Omental fat pad (tissue), 4 donors: ENCODE results near the gene BNIP3. TPM values are rescaled to one million over a fixed set of nuclear protein-coding genes. Genes with fewer than 3 reads are reported as not detected.

Experiments
- ATAC-seq: fragments of 150-250 bp; one replicate; pipeline ENCODE4 v1.9.1; 2016; ENCODE audit warnings: mild to moderate bottlenecking, moderate library complexity; ENCODE audit not compliant: low FRiP score
- DNase-seq: peaks from one replicate; pipeline ENCODE4 v3.0.0-alpha.2; 2019; ENCODE audit warnings: low spot score
- total RNA-seq, 4 donors: library from RNA; depleted of rRNA; stranded (reverse); fragments of >200 nt; gene quantifications; one replicate each; pipeline ENCODE4 v1.1.0, GENCODE V29; 2016
- TF ChIP-seq, protein P1 (sequence below), 3 donors: fragments of 450-650 bp; IDR thresholded peaks; one replicate each; pipeline ENCODE4 v1.5.1; 2016 to 2017; ENCODE audit warnings: antibody characterized with exemption in 3 of 3, mild to moderate bottlenecking in 3 of 3, moderate library complexity in 2 of 3

The BNIP3 gene, protein sequence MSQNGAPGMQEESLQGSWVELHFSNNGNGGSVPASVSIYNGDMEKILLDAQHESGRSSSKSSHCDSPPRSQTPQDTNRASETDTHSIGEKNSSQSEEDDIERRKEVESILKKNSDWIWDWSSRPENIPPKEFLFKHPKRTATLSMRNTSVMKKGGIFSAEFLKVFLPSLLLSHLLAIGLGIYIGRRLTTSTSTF
- 100 to 1,000 TPM in 3 of 4 donors, 10 to 100 TPM in 1; 66.3 to 192 (median 149) TPM for total RNA-seq

DNA sequence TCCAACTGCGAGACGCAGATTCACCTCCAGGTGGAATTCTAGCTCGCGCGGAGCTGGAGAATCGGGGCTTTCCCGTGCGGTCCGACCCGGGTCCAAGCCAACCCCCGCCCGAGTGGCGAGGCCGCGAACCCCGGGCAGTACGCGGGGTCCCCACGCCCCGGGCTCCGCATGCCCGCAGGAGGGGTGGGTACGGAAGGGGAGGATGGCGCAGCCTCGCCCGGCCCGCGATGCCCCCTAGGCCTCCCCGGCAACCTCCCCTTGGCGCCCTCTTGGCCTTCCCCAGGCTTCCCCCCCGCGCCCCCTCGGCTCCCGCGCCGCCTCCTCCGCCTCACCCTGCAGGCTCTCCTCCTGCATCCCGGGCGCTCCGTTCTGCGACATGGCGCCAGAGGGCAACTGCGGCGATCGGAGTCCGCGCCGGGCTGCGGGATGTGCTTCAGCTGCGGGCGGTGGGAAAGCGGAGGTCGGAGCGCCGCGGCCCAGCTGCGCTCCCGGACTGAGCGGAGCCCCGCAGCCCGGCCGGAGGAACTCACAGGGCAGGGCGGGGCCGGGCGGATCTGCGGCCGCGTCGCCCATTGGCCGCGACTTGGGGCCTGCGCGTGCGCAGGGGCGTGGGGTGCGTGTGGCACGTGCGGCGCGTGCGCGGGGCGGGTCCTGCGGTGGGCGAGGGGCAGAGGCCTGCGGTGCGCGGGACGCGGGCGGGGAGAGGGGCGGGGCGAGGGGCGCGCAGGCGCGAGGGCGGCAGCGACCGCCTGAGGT lies at the start of gene BNIP3:
BNIP3 (minus strand) TSS at position 495 of the 756 bp plus-strand sequence; CDS start at position 378, 117 bp downstream.
- DNase-seq: peak; percentile 79
- TF ChIP-seq, protein P1, sequence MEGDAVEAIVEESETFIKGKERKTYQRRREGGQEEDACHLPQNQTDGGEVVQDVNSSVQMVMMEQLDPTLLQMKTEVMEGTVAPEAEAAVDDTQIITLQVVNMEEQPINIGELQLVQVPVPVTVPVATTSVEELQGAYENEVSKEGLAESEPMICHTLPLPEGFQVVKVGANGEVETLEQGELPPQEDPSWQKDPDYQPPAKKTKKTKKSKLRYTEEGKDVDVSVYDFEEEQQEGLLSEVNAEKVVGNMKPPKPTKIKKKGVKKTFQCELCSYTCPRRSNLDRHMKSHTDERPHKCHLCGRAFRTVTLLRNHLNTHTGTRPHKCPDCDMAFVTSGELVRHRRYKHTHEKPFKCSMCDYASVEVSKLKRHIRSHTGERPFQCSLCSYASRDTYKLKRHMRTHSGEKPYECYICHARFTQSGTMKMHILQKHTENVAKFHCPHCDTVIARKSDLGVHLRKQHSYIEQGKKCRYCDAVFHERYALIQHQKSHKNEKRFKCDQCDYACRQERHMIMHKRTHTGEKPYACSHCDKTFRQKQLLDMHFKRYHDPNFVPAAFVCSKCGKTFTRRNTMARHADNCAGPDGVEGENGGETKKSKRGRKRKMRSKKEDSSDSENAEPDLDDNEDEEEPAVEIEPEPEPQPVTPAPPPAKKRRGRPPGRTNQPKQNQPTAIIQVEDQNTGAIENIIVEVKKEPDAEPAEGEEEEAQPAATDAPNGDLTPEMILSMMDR (IDR thresholded peaks at IDR 0.05): no peak
- ATAC-seq: peak; percentile 97

DNA sequence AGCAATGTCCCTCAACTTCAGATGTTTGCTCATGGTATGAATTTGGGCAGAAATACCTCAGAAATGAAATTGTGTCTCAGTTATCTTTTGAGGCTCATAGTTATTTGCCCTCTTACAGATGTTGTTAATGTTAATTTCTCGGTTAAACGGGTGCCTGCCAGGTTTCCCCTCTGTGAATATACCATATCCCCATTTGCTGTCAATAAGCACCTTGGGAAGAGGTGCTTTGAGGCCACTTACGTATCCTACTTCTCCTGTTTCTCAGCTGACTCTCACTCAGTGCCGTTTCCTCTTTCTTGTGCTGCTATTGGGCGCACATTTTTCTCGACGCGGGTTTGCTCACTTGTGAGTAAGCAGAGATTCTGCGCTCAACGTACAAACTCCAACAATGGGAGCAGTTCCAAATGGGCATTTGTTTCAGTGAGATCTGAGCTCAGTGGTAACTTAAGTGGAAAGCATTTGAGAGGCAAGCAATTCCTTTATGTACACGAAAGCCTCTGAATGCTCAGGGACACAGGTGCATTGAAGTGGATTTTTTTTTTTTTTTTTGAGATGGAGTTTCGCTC lies 49.3 kb upstream of the BNIP3 start:
- DNase-seq (no peak), ATAC-seq (no peak)
- TF ChIP-seq, protein P1 (IDR thresholded peaks at IDR 0.05): no peak

DNA sequence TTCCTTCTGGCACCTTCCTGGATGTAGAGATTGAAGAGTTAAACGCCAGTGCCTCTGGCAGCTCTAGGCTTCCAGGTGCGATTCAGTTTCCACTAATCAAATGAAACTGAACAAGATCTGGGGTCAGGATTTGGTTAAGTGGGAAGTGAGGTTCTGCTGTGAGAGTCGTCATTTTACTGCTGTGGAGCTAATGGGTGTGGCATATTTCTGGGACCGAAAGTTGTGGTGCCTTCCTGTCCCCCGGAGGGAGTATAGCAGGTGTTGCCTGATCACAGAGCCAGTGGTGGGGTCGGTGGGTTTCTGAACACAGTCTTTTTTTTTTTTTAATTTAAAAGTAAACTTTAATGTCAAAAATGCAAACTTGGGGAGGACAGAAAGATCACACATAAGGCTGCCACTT lies 47.0 kb upstream of the BNIP3 start:
- DNase-seq (no peak), ATAC-seq (no peak)
- TF ChIP-seq, protein P1 (IDR thresholded peaks at IDR 0.05): no peak

DNA sequence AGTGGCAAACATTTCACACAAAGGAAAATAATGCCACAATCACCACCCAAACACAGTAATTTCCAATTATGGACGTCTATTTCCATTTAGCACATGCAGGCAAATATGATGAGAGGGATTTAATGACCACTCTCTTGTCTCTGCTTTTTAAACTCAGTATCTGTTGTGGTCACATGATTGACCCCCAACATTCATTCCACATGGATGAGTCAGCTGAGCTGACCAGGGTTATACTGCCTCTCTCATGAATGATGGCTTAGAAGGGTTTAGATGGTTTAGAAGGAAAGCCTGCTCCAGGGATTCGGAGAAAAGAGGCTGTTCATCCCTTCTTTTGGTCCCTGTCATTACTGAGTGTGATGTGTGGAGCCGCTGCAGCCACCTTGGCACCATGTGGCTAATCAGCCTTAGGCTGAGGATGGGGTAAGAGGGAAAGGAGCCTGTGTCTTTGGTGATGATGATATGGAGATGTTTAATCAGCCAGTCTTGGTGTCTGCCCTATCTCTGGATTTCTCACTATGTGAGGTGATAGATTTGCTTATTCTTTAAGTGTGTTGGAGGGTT lies 45.8 kb upstream of the BNIP3 start:
- TF ChIP-seq, protein P1 (IDR thresholded peaks at IDR 0.05): no peak
- ATAC-seq: no peak
- no peak for DNase-seq

DNA sequence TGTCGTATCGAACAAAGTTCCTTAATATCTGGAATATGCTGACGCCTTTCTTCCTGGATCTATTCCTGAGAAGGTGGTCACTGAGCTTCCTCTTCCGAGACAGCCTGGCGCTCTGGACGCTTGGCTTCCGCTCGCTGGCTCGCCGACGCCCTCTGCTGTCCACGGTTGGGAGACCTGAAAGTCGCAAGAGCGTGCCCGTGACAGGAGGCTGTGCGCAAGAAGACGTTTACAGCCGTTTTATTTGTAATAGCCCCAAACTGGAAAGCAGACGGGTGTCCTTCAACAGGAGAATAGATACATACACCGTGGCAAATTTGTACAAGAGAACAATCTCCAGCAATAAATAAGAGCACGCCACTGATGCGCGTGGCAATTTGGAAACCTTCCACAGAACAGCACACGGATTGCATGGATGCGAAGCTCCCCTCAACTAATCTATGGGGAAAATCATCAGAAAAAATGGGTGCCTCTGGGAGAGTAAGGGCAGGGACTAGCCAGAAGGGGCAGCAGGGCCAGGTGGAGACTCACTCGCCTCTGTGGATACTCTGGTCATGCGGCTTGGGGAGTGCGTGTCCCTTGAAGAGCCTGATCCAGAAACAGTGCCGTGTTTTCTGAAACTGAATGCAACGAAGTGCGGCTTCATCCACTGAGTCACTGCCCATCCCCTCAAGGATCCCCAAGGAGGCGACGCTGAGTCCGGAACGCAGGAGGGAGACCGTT lies 41.5 kb upstream of the BNIP3 start:
- DNase-seq (peak; percentile 72), ATAC-seq (peak; percentile 77)
- TF ChIP-seq, protein P1 (IDR thresholded peaks at IDR 0.05): peak in 2 of 3 donors; percentile 20 to 44

DNA sequence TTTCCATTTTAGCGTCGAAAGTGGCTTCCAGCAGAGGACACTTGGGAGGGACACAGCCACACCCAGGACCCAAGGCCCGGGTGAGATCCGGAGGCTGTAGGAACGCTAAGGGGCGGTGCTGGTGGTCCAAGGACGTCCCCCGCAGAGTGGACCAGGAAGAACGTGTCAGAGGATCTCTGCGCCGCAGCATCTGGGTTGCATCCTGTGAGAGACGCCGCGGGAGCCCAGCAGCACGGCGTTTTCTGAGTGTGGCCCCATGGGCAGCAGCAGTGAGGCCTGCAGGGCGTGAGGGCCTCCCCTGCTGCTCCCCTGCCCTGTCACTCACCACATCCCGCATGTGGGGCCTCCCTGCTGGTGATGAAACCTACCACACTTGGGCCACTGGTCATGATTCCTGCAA lies 40.5 kb upstream of the BNIP3 start:
- DNase-seq (no peak), ATAC-seq (no peak)
- TF ChIP-seq, protein P1 (IDR thresholded peaks at IDR 0.05): no peak
